AG08396 (cell line): ENCODE measurements around the gene KCNK18.

ENCODE experiments used
- DNase-seq: peaks from one replicate; pipeline ENCODE4 v3.0.0; 2012; ENCODE audit warnings: low spot score, mixed read lengths

KCNK18 gene

DNA sequence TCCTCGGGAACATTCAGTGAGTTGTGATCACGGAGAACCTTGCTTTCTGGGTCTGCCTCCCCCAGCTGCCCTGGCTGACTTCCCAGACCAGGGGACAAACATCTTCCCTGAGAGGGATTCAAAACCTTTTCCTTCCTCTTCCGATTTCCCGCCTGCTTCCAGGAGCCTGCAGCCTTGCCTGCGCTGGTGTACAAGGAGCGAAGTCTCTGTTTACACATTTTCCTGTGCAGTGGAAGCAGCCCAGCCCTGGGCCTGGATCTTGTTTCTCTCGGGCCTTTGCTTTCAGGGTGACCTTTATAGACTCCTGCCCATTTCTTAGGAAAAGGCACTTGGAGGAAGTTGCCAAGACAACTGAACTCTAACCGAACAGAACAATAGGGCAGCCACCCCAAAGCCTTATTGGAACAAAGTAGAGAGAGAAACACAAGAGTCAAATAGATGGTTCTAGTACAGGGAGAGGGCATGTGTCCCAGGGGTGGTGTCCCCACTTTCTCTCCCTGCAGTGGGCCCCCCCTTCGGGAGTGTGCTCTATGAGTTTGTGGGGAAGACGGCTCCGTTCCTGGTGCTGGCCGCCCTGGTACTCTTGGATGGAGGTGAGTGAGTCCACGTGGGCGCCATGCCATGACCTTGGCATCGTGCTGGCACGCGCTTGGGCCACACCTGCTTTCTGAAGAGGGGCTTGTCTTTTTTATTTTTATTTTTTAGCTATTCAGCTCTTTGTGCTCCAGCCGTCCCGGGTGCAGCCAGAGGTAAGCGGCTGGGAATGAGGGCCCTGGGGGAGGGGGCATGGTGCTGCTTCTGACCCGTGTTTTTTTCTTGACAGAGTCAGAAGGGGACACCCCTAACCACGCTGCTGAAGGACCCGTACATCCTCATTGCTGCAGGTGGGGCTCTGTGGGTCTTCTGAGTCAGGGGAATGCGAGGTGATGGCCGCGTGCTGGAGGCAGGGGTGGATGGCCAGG lies 57.8 kb downstream of the KCNK18 start:
- DNase-seq = no peak

DNA sequence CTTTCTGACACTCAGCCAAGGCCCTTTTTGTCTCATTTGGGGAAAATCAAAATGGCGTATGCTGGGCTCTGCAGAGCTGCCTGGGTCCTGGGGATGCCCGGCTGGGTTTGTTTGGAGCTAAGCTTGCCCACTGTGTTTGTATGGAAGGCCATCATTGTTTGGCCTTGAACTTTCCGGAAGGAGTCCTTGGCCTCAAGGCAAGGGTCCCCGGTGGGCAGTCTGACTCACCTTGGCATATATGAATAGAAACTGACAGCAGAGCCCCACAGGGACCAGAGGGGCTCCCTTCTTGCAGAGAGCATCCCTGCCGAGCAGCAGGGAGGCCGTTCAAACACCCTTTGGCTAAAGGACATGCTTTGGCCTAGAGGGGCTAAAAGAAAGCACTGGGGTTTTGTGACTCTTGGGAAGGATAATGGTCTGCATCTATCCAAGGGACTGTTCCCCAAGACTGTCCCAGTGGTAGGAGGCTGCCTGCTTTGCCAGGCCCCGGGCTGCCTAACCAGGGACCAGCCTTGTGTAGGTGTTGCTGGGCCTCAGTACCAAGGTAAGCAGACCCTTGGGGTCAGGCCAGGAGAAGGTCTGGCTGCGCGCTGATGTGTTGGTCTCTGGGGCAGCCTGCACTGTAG lies 58.7 kb downstream of the KCNK18 start:
- DNase-seq = no peak

DNA sequence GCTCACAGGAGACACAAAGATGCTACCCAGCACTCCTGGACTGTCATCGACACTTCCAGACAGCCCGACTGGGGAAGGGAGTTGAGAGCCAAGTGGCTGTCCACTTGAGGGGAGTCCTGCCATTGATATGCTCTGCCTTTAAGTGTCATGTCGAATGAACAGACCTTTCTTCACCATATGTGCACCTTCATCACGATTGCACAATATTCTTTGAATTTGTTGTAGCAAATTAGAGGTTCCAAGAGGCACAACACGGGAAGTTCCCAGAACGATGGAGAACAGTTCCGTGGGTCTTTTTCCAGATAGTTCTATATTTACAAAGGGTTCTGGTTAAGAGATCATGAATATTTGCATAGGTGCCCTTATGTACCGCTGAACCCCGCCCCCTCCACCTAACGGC lies 59.6 kb downstream of the KCNK18 start:
- no peak for DNase-seq

DNA sequence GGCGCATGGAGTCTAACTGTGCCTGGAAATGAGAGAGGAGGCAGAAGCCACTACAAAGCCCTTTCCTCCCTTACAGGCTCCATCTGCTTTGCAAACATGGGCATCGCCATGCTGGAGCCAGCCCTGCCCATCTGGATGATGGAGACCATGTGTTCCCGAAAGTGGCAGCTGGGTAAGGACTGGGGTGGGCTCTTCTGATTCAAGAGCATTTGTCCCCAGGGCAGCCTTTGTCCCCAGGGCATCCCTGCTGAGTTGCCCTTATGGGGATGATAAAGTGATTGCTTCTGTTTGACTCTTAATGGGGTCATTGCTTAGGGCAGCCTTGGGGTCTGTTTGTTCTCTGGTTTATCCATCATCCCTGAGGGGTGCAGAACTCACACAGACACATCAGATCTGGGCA lies 60.4 kb downstream of the KCNK18 start:
- no peak for DNase-seq

GRCh38 chr10:117259279-117259678 lies 62.0 kb downstream of the KCNK18 start:
- no peak for DNase-seq
